IMR-90 (cell line): ENCODE measurements around the gene TSPY2.
"Not testable (repeated sequence)": the region's sequence is repeated elsewhere in the genome, so short reads cannot be mapped to it uniquely, and the experiment has no call there.

ENCODE experiments used
- BHLHE40 ChIP-seq: fragments of 150-350 bp; IDR thresholded peaks from 2 replicates; pipeline ENCODE4 v1.6.1; 2016; ENCODE audit warnings: mild to moderate bottlenecking, low read depth, low read length
- MXI1 ChIP-seq: IDR thresholded peaks from 2 replicates; pipeline ENCODE4 v1.6.1; 2012; ENCODE audit warnings: low read depth, mild to moderate bottlenecking, low read length, moderate library complexity, borderline replicate concordance
- POLR2A ChIP-seq: IDR thresholded peaks from 2 replicates; pipeline ENCODE4 v1.6.1; 2012; ENCODE audit warnings: mild to moderate bottlenecking, low read depth, low read length
- RAD21 ChIP-seq: IDR thresholded peaks from 2 replicates; pipeline ENCODE4 v1.6.1; 2012; ENCODE audit warnings: low read length, improper control_type of control experiment
- TF ChIP-seq, protein P1 (sequence below): conservative IDR thresholded peaks from 2 replicates; pipeline ENCODE4 v1.5.1; 2012; ENCODE audit warnings: mild to moderate bottlenecking, low read depth, low read length, improper control_type of control experiment
- TF ChIP-seq, protein P2 (sequence below): fragments of 150-350 bp; IDR thresholded peaks from 2 replicates; pipeline ENCODE4 v1.6.1; 2017; ENCODE audit warnings: mild to moderate bottlenecking, antibody characterized with exemption, low read length, low read depth

DNA sequence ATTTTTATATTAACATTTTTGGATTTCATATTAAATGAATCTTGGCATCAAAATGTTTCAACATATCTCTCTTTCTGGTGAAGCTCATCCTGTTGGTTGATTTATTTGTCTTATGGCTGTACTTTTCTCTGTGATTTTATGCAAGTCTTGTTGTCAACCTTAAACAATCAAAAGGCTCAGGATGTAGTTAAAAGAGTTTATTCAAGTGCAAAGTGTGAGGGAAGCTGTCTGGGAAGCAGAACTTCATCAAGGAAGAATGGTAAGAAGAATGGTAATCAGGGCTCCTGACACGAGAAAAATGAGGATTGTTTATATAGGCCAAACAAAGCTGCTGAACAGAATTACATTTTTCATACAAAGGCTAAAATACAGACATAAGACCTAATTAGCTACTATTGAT lies 29.0 kb upstream of the TSPY2 start:
- TF ChIP-seq, protein P1, sequence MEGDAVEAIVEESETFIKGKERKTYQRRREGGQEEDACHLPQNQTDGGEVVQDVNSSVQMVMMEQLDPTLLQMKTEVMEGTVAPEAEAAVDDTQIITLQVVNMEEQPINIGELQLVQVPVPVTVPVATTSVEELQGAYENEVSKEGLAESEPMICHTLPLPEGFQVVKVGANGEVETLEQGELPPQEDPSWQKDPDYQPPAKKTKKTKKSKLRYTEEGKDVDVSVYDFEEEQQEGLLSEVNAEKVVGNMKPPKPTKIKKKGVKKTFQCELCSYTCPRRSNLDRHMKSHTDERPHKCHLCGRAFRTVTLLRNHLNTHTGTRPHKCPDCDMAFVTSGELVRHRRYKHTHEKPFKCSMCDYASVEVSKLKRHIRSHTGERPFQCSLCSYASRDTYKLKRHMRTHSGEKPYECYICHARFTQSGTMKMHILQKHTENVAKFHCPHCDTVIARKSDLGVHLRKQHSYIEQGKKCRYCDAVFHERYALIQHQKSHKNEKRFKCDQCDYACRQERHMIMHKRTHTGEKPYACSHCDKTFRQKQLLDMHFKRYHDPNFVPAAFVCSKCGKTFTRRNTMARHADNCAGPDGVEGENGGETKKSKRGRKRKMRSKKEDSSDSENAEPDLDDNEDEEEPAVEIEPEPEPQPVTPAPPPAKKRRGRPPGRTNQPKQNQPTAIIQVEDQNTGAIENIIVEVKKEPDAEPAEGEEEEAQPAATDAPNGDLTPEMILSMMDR = not testable (repeated sequence)
- not testable (repeated sequence) for TF ChIP-seq MXI1, POLR2A, RAD21, BHLHE40
- TF ChIP-seq, protein P2, sequence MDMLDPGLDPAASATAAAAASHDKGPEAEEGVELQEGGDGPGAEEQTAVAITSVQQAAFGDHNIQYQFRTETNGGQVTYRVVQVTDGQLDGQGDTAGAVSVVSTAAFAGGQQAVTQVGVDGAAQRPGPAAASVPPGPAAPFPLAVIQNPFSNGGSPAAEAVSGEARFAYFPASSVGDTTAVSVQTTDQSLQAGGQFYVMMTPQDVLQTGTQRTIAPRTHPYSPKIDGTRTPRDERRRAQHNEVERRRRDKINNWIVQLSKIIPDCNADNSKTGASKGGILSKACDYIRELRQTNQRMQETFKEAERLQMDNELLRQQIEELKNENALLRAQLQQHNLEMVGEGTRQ = not testable (repeated sequence)
